Coronary artery (tissue), 2 donors: ENCODE data around the gene RLBP1.

Source experiments
- DNase-seq: peaks from one replicate; pipeline ENCODE4 v3.0.0-alpha.2; 2017; ENCODE audit warnings: low spot score
- H3K27ac ChIP-seq, 2 donors: fragments of 200-600 bp; sonication (generic); one replicate each; pipeline ENCODE4 v1.5.1; 2016 to 2019
- H3K4me3 ChIP-seq: fragments of 200-600 bp; sonication (generic); 2 replicates; pipeline ENCODE4 v1.5.1; 2016; ENCODE audit warnings: mild to moderate bottlenecking, moderate library complexity
- TF ChIP-seq, protein P1 (sequence below): fragments of 200-600 bp; sonication (generic); IDR thresholded peaks from one replicate; pipeline ENCODE4 v1.5.1; 2019; ENCODE audit warnings: antibody characterized with exemption

The RLBP1 gene

DNA sequence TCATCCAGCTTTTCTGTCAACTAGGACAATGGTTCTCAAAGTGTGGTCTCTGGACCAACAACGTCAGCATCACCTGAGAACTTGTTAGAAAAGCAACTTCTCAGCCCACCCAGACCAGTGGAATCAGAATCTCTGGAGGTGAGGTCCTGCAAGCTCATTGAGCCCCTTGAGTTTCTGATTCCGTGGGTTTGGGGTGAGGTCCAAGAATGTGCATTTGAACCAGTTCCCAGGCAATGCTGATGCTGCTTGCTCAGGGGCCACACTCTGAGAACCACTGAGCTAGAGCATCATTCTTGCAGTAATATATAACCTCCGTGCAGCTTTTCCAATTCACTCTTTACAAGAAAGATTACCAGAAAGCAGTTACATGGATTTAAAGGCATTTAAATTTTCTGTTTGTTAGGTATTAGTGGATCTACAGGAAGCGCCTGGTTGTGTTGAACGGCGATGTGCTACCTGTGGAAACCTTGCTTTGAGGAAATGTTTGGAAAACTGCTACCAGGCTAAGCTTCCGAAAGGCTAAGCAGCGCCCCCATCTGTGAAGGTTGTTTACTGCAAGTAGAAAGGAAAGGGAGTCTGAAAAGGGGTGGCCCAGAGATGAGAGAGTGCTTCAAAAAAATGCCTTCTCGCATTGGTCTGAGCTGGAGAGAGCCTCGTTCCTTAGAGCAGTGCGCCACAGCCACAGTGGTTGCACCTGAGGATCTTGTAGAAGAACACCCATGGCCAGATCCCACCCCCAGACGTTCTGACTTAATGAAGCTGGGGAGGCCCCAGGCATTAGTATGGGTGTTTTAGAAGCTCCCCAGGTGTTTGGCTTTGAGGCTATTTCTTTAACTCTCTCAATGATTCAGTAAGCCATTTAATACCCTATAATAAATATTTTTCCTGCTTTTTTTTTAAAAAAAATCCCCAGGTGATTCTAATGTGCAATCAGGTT is 50.0 kb downstream of the RLBP1 start:
- H3K4me3 ChIP-seq = no peak overlapping the region
- TF ChIP-seq, protein P1, sequence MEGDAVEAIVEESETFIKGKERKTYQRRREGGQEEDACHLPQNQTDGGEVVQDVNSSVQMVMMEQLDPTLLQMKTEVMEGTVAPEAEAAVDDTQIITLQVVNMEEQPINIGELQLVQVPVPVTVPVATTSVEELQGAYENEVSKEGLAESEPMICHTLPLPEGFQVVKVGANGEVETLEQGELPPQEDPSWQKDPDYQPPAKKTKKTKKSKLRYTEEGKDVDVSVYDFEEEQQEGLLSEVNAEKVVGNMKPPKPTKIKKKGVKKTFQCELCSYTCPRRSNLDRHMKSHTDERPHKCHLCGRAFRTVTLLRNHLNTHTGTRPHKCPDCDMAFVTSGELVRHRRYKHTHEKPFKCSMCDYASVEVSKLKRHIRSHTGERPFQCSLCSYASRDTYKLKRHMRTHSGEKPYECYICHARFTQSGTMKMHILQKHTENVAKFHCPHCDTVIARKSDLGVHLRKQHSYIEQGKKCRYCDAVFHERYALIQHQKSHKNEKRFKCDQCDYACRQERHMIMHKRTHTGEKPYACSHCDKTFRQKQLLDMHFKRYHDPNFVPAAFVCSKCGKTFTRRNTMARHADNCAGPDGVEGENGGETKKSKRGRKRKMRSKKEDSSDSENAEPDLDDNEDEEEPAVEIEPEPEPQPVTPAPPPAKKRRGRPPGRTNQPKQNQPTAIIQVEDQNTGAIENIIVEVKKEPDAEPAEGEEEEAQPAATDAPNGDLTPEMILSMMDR = peak; percentile 42
- no peak overlapping the region for H3K27ac ChIP-seq
- DNase-seq = no peak

DNA sequence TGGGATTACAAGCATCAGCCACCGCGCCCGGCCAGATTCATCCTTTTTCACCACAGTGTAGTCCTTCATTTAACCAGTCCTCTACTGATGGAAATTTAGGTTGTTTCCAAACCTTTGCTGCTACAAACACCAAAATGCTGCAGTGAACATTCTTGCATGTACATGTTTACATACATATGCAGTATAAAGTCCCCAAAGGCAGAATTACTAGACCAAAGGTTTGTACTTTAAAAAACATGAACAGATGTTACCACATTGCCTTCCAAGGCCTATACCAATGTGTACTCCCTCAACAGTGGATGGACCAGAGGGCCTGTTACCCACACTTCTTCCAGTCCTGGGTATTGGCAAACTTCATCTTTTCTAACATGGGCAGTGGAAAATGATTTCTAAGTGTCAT is 51.0 kb downstream of the RLBP1 start:
- TF ChIP-seq, protein P1 = no peak
- DNase-seq = no peak
- no peak overlapping the region for H3K4me3 ChIP-seq
- H3K27ac ChIP-seq = peak overlapping the region in 1 of 2 donors; percentile 28

GRCh38 chr15:89168316-89168833 is 53.0 kb downstream of the RLBP1 start:
- TF ChIP-seq, protein P1 = no peak
- DNase-seq = no peak
- Histone ChIP-seq H3K27ac (peak overlapping the region; percentile 75 to 83), H3K4me3 (no peak overlapping the region)

DNA sequence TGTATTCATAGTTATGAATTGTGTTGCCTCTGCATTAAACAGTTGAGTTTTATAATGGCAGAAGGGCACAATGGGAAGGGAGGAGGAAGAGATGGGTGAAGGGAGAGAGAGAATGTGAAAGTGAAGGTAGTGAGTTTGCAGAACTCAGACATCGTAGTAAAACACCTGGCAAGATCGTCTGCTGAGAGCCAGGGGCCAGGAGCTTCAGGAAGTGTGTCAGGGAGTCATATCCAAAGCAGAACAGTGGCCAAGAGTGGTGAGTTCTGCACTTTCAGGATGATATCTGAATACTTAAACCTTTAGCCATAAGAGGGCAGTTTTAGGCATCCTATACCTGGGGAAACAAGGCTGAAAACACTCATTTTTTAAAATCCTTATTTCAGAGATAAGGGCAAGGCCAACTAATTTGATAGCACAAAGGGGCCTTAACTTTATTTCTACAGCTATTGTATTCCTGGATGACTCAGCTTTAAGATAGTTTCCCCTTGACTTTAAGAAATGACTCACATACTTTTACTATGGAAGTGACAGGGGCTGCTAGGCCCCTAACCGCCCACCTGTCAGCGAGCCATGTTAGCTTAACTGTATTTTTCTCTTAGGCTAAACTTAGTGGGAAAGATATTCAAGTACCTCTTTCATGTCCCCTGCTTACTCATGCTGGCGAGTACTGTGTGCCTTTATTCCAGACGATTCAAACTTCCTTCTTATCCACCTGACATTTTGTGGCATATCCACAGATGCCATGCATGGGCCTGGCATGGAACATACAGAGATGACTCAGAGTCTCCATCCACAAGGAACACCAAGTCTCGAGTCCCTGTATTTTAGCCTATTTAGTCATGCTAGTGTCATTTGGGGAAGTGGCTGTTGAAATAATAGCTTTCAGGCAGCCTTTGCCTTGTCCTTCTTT is 53.9 kb downstream of the RLBP1 start:
- Histone ChIP-seq H3K27ac (peak overlapping the region; percentile 75 to 83), H3K4me3 (no peak overlapping the region)
- peak; percentile 79 for DNase-seq
- TF ChIP-seq, protein P1 = no peak

GRCh38 chr15:89165677-89166076 is 55.7 kb downstream of the RLBP1 start:
- TF ChIP-seq, protein P1 = no peak
- no peak overlapping the region for H3K4me3 ChIP-seq
- H3K27ac ChIP-seq = peak overlapping the region; percentile 21 to 63
- DNase-seq = no peak

DNA sequence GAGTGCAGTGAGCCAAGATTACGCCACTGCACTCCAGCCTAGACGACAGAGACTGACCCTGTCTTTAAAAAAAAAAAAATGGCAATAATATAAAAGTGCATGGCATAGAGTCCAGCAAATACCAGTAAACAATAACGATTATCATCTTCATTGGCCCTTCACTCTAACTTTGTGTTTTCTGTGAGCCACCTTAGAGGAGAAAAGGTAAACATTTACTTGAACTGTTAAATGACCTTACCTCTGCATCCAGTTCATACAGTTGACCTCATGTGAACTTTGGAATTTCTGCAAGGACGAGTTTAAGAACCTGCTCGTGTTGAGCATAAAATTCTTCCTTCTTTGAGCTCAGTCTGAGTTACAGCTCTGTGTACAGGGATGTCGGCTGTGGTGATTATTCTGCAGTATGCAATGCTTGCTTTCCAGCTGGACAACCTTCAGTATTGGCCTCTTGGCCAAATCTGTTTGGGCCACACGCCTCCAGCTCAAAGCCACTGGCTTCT is 56.6 kb downstream of the RLBP1 start:
- Histone ChIP-seq H3K4me3 (no peak overlapping the region), H3K27ac (peak overlapping the region in 1 of 2 donors; percentile 15)
- TF ChIP-seq, protein P1 = no peak
- DNase-seq = no peak
